Skin of body (tissue), 2 donors: ENCODE results near the gene RUNX2. TPM values are rescaled to one million over a fixed set of nuclear protein-coding genes. Genes with fewer than 3 reads are reported as not detected.
A peak's percentile ranks its signal among the peaks of the same experiment; 100 is the strongest.

Experiments
- DNase-seq: peaks from one replicate; lab custom pipeline; 2025; lab: John Stamatoyannopoulos, UW
- total RNA-seq: library from RNA; depleted of rRNA; stranded (reverse); fragments of >200 nt; gene quantifications from one replicate; pipeline ENCODE4 v1.2.3, GENCODE V29; 2014

Gene RUNX2
- total RNA-seq, 1 donor from 2014 or later = 2.9 TPM

DNA sequence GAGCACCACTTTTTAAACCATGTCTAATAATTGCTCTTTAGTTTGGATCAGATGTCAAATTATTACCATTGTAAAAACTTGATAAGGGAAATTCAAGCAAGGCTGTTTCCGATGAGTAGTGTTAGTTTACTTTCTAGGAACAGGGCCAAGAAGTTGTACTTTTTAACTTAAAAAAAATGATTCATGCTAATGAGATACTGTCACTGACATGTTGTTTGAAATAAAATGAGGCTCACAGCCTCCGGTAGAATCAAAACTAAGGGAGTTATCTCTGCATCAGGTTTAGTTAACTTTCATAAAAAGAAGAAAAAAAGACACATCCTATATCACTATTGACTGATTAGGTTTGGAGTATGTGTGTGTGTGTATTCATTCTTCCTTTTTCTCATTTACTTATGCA, 104.8 kb downstream of the RUNX2 start:
- no peak for DNase-seq

DNA sequence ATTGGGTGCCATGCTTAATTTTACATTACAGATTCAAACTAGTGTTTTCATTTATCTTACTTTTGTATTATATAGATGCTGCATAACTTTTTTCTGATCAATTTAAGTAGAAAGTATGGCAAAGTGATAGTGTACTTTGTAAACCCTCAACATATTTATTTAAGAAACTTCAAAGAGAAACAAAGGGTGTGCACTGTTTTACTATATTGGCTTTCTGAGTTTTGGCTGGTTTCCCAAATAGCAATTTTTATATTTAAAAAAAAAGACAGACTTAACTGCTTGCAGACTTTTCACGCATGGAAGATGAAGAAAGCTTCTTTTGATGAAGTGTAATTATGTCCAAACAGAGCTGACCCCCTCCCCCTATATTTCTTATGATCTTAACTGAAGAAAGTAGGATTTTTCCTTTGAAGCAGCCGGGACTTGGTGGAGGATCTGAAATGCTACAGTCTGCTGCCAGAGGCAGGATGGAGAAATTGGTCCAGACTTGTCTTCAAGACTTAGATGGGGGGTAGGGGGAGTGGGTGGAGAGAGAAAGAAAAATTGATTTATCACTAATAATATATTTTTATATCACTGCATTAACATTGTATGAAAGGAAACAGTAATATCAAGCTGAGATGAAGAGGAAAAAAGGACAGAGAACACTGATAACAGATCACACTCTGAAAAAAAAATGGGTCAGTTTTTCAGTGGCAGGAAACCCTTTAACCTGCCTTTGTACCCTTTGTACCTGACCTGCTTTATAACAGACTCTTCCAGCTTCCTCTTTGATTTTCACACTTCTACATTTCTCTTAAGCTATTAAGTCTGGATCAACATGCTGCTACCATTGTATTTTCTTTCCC, 105.6 kb downstream of the RUNX2 start:
- no peak for DNase-seq

DNA sequence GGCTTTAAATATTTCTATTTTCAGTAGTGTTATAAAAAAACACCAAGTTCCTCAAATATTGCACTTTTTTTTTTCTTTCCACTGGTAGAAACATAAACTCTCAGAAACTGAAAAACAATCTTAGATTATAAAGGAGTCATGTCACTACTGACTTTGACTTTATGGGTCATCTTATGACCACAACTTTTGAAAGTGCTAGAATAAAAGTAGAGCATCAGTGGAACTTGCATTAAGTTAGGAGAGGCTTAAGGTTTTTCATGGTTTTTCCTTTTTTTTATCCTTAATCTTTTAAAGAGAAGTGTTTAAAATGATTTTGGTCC, 106.2 kb downstream of the RUNX2 start:
- DNase-seq = no peak

DNA sequence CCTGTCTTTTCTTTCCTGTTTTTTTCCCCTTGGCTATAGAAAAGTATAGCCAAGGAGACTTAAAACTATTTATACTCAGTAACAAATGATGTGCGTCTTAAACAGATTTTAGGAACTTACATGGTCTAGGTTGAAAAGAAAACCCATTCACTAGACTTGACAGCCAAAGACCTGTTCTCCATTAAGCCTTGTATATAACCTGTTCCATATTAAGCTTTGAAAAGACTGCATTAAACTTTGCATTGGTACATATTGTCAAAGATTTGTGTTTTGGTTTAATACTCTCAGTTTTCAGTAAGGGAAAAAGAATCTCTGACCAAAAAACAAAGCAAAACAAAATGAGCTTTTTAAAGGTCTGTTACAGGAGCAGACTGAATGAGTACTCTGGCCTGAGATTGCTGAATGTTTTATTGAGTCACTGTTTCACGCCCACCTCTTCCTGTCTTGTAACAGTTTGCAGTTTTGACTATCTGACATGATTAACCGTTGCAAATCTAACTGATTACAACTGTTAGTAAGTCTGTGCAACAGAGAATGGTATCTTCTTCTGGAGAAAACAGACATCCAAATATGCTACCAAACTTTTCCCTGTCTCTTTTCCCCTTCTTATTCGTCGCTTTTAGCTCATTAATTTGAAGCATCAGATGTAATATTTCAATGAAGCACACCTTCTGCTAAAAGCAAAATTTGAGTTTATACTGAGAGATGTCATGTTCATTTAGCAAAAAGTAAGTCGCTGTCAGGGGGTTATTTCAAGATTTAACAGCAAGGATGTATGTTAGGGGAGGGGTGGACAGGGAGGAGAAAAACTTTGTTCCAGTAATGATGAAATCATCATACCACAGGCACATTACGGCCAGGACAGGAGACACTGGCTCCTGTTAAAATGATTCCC, 108.7 kb downstream of the RUNX2 start:
- DNase-seq = no peak

DNA sequence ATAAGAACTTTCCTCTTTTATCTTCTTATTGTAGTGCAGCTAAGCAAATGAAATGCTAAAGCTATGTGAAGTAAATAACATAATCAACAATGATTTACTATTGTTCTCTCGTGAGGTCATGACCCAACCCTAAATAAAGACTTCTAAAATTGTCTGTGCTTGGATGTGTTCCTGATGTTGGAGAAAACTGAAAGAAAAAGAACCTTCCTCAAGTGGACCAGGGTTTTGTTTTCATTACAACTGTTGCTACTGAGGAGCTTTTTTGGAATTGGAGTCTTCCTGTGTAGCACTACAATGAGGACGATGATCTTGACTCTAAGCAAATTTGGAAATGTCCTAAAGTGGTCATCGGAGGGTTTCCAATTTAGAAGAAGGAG, 109.3 kb downstream of the RUNX2 start:
- DNase-seq = no peak

DNA sequence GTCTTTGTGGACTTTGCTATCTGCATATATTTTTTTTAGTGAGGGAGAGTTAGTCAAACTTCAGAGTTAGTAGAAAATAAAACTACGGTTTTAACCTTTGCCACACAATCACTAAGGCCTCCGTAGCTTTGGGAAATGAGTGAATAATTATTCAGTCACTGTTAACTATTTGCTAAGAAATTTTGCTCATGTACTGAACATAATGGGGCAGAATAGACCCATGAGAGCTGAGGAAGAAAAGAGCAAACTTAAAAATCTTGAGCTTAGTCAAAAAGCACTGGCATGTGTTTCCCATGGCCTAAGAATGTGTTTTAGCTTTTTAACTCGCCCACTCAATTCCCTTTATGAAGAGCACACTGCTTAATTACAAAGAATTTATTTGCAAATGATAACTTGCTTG, 110.0 kb downstream of the RUNX2 start:
- DNase-seq = no peak

DNA sequence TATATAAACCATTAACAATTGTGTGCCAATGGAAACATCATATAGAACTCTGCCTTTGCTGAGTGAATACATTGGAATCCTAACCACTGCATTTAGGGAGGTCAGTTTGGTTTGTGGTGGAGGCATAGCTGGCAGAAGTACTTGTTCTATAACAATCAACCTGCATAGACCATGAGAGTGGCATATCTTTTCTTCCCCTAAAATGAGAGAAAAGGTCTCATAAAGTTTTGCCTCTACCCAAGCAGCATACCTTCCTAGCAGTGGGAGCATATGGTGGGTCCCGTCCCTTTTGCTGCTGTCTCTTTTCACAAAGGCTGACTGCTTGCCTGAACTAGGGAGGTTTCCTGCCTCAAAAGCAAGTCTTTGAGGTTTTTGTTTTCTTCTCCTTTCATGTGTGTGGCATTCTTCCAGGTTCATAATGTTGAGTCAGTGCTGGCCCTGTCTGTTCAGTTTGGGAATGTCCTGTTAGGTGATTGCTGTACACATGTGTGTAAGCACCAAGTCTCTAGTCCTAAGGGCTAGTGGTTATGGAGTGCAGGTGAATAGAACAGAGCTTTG, 110.8 kb downstream of the RUNX2 start:
- no peak for DNase-seq

DNA sequence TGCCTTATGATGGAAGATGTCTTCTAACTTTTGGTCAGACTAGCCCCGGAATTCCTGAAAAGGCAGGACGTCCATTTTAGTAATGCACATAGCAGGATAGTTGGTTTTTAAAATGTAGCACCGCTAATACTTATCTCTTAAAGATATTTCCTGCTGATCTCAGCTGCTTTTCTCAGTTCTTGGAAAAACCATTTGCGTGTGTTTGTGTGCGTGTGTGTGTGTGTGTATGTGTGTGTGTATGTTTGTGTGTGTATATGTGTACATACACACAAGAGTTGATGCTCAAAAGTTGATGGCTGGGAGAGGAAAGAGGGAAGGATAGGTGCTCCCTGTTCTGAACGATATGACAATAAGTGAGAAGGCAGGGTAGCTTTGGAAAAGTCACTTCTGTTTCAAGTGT, 111.3 kb downstream of the RUNX2 start:
- DNase-seq = no peak

DNA sequence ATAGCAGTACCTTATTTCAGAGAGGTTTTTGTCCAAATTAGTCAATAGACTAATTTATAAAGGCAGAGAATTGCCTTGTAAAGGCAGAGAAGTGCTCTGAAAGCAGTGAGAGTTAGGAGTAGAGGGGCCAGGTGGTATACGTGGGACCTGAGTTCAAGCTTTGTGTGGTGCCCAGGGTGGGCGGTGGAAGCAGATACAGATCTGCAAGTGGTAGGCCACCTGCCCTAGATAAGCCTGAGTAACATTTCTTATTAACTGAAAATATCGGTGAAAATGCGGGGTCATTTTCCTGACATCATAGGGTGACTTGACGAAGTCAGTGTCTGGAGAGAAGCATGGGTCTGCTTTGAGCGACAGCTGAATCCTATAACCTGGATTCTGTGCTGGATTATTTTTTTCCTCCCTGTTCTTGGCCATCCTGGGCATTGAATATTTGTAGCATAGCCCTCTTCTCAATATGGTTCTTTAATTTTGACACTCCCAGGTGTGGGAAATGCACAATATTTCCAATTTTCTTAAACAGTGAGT, 111.8 kb downstream of the RUNX2 start:
- DNase-seq = no peak

DNA sequence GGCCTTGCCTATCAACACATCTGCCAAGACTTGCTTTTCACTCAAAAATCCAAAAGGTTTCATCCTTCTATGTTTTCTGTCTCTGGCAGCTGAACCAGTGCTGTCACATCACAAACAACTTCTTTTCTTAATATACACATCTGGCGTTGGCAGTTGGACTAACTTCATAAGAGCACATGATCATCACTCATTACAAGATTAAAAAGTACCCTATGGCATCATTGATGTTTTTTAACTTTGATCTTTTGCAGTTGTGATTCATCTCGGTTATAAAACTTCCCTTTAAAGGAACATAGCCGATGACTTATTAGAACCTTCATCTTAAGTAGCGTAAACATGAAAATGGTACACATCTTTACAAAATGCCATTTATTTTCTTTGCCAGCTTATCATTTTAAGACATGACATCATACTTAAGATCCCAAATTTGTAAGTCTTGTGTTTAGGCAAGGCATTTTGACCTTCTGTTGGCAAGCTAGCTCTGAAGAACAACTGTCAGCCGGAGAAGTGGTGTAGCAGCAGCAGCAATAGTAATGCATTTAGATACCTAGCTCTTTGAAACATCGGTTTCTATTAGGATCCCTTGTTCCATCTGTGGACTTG, 113.8 kb downstream of the RUNX2 start:
- DNase-seq = peak; percentile 54

DNA sequence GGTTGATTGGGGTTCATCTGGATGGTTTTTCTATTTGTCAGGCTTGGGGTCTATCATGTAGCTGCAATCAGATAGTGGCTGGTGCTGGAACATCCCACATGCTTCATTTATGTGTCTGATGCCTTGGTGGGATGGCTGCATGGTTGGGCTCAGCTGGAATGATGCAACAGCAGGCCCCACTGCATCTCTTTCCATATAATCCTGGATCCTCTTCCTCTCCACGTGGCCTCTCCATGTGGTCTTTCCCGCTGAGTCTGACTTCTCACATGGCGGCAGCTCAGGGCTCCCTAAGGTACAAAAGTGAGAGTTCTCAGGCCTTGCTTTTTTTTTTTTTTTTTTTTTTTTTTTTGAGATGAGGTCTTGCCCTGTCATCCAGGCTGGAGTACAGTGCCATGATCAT, 114.6 kb downstream of the RUNX2 start:
- DNase-seq = no peak

DNA sequence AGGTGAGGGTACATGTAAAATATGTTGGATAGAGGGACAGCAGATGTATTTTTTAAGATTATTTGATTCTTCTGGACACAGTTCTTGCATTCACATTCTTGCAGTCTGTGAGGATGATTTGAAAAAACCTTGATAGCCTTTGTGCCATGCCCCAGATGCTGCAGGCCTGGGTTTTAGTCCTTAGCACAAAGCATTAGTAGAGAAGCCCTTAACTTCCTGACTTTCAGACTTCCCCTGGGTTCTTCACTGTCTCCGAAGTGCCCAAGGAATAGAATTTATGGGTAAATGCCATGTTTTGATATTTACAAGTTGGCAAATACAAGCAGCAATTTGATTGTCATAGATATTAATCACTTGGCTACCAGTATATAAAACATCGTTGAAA, 117.2 kb downstream of the RUNX2 start:
- no peak for DNase-seq

DNA sequence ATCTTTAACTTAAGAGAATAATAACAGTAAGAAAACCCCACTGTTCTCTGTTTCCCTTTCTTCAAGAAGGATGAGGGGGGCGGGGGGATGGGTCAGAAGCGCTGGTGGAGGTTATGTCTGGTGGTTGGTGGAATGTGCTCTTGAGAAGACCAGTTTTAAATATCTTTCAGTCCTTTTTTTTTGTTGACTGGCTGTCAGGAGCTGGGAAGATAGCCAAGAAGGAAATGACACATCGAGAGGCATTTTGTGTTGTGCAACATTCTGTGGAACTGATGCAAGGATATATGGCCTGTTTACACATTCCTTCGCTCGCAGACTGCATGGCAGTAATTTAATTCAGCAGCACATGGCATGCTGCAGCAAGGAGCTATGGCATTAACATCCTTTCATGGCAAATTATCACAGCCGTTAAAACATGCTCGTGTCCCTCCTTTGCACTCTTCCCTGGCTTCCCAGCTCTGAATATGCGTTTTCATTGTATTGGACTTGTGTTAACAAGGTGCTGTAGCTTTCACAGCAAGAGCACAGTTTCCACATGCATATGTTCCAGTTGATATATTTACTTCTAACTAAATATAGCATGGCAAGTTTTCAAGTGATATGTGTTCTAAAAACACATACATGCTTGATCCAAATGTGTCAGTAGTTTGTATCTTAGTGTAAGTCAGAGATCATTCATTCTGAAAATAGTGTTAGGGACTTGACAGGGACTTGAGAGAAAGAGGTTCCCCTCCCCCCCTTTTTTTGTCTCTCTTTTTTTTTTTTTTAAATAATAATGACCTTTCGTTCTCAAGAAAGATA, 117.8 kb downstream of the RUNX2 start:
- DNase-seq = peak; percentile 98

DNA sequence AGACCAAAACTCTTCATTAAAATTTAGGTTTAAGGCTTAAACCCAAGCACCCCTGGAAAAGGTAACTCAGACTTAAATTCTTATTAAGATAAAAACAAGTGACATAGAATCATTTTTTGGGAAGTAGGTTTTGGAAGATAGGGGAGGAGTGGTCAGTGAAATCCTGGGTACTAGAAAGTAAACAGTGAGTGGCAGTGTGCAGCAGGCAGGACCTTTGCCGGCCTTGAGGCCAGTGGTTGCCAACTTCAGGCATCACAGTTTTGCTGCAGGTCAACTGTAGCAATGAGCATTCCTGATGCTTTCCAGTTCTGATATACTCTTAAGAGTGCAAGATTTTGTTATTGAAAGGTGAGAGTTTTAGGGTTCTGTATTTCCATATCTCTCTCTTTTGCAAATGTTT, 118.9 kb downstream of the RUNX2 start:
- DNase-seq = no peak

DNA sequence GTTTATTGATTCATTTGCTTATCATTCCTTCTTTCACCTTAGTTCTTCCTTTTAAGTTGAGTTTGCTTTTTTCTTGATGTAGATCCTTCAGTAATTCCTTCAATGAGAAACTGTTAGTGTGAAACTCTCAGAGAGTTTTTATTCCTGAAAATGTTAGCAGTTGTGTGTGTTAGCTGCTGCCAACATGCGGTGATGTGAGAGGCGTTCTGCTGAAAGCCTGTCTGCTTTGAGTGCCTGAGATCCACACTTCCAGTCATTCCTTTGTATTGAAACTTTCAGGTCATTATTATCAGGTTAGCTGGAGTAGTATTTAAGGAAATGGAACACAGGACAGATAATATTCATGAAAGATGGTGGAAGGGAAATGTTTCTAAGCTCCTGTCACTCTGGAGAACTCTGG, 119.6 kb downstream of the RUNX2 start:
- DNase-seq = no peak

DNA sequence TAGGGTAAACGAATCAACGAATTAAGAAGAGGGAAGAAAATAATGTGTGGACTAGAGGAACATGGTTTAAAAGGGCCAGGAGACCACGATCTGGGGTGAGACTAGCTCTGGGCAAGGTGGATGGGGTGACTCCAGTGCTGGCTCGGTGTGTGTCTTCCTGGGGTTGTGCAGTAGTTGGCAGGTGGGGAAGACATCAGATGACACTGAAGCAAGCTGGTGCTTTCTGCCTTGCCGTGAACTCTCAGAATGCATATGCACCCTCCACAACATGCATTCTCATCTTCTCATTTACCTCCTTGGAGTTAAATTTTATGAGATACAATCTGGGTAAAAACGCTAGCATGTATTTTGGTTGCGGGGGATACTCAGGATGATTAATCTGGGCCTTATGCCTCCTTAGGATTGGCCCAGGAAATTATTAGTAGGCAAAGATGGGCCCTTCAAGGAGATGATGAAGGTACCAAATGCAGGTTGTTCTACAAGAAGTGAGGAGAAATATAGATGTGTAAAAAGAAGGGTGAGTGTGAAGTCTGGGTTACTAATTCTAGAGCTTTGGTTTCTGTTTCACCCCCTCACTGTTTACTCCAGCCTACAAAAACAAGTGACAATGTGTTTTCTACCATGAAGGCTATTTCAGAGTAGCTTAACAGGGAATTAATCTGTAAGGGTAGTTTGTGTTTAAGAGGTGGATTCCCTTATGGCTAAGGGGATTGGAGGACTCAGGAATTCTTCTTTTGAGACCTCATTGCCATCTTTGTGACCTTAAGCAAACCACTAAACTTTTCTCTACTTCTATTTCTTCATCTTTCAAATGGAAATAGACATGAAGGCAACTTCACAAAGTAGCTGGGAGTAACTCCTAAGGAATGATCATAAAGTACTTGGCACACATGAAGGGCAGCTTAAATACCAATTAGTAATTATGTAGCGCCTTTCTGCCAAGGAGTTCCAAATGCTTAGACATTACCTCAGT, 120.6 kb downstream of the RUNX2 start:
- DNase-seq = no peak

DNA sequence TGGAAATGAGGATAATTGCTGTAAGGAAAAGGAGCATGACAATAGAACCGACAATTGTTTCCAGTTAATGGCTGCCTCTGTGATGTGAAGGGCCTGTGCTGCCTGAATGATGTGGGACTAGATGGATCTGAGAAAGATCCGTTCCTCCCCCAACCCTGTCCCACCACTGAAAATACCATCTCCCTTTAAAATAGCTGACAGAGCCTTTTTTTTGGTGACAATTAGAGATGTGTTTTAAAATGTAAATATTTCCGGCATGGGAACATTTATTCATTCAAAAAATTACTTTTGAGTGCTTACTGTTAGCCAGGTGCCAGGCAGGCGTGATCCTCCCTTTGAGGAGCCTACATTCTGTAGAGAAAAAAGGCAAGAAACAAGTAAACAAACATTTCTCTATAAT, 122.0 kb downstream of the RUNX2 start:
- no peak for DNase-seq

DNA sequence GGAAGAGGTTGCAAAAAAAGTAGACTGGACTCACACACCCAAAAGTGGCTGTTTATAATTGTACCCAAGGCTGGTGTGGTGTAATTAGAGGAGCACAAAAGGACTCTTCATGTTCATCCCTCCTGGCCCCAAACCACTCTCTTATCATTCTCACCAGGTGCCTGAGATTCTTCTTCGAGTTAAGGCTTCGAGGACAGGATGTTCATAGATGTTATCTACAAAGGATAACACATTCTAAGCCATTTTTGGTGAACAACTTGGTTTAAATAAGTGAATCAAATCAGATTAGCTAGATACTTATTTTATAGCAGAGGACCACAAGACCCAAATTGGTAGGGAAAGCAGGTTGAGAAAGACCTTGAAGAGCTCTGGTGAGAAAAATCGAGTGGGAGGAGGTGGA, 122.7 kb downstream of the RUNX2 start:
- no peak for DNase-seq

DNA sequence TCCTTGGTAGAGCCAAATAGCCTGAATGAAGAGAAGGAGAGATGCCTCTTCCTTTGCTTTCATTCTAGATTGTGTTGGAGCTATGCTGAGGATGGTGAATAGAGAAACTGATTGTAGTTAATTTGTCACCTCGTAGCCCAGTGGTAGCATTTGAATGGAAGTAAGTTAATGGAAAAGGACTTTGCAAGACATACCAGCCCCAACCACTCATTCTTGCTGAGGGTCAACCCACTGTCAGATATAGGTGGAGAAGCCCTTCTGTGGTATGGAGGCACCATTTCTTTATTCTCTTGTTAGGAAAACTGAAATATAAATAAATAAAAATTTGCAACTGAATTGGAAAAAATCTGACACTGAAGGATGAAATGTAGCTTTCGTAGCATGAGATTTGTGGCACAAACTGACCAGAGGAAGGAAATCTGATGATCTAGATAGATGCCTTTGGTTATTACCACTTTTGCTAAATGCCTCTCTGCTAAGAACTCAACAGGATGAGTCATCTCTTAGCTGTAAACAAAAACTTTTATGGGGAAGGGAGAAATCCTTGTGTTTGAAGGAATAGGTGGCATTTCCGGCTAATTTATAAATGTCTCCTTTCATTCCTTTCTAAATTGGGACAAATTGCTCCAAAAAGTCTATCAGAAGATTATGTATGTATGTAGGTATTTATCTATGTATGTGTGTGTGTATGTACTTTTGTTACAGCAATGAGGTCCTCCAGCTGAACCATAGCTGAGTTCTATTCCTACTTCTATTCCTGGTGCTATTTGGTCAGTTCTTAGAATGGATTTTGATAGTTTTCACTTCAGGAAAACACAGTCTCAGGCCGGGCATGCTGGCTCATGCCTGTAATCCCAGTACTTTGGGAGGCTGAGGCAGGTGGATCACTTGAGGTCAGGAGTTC, 126.1 kb downstream of the RUNX2 start:
- DNase-seq = no peak
